LNCAP (cell line): Measurements from ENCODE around the gene SEC24C.

Experiments
- TF ChIP-seq, protein P1 (sequence below): fragments of 450-650 bp; IDR thresholded peaks from 2 replicates; pipeline ENCODE4 v1.5.1; 2017; ENCODE audit warnings: mild to moderate bottlenecking

Gene SEC24C

DNA sequence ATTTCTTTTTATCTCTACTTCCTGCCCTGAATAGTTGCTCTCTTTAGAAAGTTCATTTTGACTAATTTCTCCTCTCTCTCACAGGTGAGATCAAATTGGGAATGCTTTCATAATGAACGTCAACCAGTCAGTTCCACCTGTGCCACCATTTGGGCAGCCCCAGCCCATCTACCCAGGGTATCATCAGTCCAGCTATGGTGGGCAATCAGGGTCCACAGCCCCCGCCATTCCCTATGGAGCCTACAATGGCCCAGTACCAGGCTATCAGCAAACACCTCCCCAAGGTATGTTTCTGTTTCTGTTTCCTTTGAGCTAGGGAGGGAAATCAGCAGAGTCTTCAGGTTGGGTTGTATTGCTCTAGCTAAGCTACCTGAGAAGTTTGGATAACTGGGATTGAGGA, 2.5 kb downstream of the SEC24C start:
- TF ChIP-seq, protein P1, sequence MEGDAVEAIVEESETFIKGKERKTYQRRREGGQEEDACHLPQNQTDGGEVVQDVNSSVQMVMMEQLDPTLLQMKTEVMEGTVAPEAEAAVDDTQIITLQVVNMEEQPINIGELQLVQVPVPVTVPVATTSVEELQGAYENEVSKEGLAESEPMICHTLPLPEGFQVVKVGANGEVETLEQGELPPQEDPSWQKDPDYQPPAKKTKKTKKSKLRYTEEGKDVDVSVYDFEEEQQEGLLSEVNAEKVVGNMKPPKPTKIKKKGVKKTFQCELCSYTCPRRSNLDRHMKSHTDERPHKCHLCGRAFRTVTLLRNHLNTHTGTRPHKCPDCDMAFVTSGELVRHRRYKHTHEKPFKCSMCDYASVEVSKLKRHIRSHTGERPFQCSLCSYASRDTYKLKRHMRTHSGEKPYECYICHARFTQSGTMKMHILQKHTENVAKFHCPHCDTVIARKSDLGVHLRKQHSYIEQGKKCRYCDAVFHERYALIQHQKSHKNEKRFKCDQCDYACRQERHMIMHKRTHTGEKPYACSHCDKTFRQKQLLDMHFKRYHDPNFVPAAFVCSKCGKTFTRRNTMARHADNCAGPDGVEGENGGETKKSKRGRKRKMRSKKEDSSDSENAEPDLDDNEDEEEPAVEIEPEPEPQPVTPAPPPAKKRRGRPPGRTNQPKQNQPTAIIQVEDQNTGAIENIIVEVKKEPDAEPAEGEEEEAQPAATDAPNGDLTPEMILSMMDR: no peak

DNA sequence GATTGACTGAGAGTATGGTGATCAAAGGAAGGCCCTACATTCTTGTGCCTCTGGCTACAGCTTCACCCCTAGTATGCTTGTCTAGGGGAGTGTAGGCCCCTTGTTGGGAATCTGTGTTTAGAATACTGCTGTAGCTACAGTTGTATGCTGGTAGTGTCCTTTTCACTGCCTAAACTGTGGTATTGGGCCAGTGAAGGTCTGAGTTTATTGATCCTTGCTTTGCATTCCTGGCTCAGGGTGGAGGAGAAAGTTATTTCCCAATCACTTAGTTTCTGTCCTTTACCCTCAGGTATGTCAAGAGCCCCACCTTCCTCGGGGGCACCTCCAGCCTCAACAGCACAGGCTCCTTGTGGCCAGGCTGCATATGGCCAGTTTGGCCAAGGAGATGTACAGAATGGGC, 6.6 kb downstream of the SEC24C start:
- TF ChIP-seq, protein P1: no peak

DNA sequence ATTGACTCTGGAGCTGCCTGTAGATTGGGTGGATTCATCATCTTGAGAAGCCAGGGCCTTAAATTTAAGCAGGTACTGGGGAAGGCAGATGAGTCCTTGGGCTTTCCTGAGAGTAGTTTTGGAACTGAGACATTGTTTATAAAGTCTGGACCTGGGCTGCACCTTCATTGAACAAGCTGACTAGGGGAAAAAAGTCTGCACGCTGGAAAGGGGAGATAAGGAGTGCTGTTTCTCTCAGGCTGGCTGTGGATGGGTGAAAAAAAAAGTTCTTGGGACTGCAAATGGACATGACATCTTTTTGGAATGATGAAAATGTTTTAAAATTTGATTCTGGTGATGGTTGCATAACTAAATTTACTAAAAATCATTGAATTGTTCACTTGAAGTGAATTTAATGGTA, 12.0 kb downstream of the SEC24C start:
- TF ChIP-seq, protein P1: no peak

DNA sequence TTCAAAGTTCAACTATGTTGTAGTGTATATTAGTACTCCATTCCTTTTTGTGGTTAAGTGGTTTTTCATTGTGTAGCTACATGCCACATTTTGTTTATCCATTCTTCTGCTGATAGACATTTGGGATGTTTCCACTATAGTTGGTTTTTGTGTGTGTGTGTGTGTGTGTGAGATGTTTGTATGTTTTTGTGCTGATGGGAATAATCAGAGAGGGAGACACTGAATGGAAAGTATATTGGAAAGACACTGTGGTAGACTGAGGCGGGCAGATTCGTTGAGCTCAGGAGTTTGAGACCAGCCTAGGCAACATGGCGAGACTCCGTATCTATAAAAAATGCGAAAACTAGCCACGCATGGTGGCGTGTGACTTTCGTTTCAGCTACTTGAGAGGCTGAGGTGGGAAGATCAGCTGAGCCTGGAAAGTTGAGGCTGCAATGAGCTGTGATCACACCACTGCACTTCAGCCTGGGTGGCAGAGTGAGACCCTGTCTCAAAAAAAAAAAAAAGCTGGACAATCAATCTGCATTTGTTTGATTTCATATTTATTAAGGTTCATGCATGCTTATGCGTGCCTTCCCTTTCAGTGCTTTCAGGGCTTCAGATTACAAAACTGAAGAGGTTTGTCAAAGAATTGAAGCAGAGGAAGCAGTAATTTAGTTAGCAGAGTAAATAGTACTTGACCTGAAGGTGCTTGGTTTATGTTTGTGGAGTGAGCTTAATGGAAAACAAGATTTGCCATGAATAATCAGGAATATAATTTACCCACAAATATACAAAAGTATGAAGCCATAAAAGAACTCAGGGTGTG, 14.7 kb downstream of the SEC24C start:
- TF ChIP-seq, protein P1: no peak

DNA sequence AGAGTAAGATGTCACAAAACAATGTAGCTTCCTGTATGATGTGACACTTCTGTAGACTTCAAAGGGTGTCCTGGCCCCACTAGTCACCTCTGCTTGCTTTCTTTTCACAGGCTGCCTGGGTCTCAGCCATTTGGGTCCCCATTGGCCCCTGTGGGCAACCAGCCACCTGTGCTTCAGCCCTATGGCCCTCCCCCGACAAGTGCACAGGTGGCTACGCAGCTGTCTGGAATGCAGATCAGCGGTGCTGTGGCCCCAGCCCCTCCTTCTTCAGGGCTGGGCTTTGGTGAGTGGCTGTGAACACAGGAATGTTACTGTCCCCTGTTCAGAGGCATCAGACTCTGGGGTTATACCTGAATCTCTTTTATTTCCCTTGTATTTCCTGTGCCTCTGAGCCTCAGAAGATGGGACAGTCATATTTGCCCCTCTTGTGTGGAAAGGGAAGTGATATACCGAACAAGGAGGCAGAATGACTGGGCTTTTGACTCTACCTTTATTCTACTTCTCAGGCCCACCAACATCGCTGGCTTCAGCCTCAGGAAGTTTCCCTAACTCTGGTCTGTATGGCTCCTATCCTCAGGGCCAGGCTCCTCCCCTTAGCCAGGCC, 15.4 kb downstream of the SEC24C start:
- TF ChIP-seq, protein P1: no peak

DNA sequence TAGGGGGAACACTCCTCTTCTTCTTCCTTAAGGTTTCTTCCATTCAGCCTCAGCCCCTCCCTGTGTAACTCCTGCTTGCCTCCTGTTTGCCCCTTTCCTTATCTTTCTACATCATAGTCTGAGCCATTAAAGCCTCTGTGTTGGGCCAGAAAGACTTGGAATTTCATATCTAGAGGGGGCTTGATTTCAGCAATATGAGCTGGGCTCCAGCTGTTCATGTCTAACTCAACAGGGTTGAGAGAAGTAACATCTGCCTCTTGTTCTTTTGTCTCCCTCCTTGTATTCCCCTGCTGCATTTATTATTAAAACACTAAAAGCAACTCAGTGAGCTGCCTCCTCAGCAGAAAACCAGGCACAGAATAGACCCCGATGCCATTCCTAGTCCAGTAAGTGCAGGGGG, 17.6 kb downstream of the SEC24C start:
- TF ChIP-seq, protein P1: no peak

DNA sequence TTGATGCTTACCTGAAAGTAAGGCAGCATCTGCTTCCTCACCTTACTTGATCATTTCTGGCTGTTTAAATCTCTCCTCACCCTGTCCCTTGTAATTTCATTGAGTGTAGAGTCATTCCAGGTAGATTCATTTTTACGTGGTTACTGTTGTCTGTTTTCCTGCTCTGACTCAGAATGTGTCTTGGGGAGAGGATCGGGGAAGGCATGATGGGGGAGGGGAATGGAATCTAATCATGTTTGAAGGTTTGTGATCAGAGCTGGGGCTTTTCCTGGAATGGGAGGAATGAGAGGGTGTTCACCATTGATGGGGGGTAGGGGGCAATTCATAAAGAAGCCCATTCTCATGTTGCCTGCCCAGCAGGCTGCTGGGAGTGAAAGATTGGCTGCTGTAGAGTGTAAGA, 18.7 kb downstream of the SEC24C start:
- TF ChIP-seq, protein P1: no peak
